Spinal cord (tissue), 10 donors: Measurements from ENCODE around the gene B3GALNT2. TPM values are rescaled to one million over a fixed set of nuclear protein-coding genes. Genes with fewer than 3 reads are reported as not detected.

ENCODE experiments used
- DNase-seq, 6 donors: peaks; one replicate each; pipeline versions ENCODE4 v3.0.0 to v3.0.0-alpha.2; 2013 to 2015; ENCODE audit warnings: low spot score in 6 of 6, low read depth in 4 of 6
- H3K27ac ChIP-seq: one replicate; pipeline ENCODE4 v1.5.1; 2013; ENCODE audit warnings: low read depth, low read length, control low read depth
- H3K27me3 ChIP-seq: one replicate; pipeline ENCODE4 v1.6.1; 2013; ENCODE audit warnings: low read length; ENCODE audit not compliant: control insufficient read depth, insufficient read depth
- H3K36me3 ChIP-seq: one replicate; pipeline ENCODE4 v1.6.1; 2013; ENCODE audit warnings: low read length; ENCODE audit not compliant: control insufficient read depth, insufficient read depth
- H3K4me1 ChIP-seq: one replicate; pipeline ENCODE4 v1.6.1; 2013; ENCODE audit warnings: low read length; ENCODE audit not compliant: control insufficient read depth, insufficient read depth
- H3K4me3 ChIP-seq: one replicate; pipeline ENCODE4 v1.5.1; 2013; ENCODE audit warnings: low read depth, low read length, control low read depth
- H3K9me3 ChIP-seq: one replicate; pipeline ENCODE4 v1.6.1; 2013; ENCODE audit warnings: low read length; ENCODE audit not compliant: control insufficient read depth, insufficient read depth
- WGBS: methylation state at CpG from one replicate; pipeline ENCODE4 v1.1.5; 2013; ENCODE audit warnings: missing lambda C conversion rate; ENCODE audit not compliant: insufficient coverage; 5-methylcytosine and 5-hydroxymethylcytosine counted together
- polyA plus RNA-seq, 2 donors: library from polyadenylated mRNA; unstranded; fragments of 120-200 nt; gene quantifications; one replicate each; pipeline ENCODE4 v1.2.1, GENCODE V29; 2013; ENCODE audit not compliant: insufficient read length in 2 of 2
- small RNA-seq: library from RNA; depleted of rRNA; stranded (forward); fragments of <200 nt; gene quantifications from one replicate; pipeline ENCODE3, GENCODE V24; 2014; ENCODE audit warnings: low replicate concordance
- total RNA-seq, 2 donors: library from RNA; depleted of rRNA in 1 of 2; stranded (reverse); fragments of 120-200 nt in 1 of 2; fragments of >200 nt in 1 of 2; gene quantifications; one replicate each; pipeline versions ENCODE4 v1.2.3 to v1.2.4, GENCODE V29; 2013 to 2014
- donor health status: healthy.

The B3GALNT2 gene
- total and polyA plus RNA-seq, 4 donors: 10.1 to 31.1 (median 21.4) TPM

DNA sequence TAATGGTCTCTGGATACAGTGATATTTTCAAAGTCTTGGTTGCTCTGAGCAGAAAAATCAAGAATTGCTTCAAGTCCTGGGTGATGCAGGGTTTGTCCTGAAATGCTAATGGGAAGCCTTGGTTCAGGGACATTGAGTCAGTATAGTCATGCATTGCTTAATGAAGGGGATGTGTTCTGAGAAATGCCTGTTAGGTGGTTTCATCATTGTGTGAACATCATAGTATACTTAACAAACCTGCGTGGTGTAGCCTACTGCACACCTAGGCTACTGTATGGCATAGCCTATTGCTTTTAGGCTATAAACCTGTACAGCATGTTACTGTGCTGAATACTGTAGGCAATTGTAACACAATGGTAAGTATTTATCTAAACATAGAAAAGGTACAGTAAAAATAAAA is 100.7 kb downstream of the B3GALNT2 start:
- Histone ChIP-seq H3K27me3 (no peaks in the 10 kb centered on the region), H3K4me3 (no peak overlapping the region), H3K27ac (no peak overlapping the region), H3K36me3 (peaks cover 5% of the 10 kb centered on the region), H3K9me3 (no peaks in the 10 kb centered on the region), H3K4me1 (no peaks in the 10 kb centered on the region)
- no peak for DNase-seq
- no CpG with 5 or more reads among the region's 1 CpG for WGBS

- Histone ChIP-seq H3K36me3 (peaks cover 5% of the 10 kb centered on the region), H3K9me3 (no peaks in the 10 kb centered on the region), H3K4me3 (no peak overlapping the region), H3K27me3 (no peaks in the 10 kb centered on the region), H3K27ac (no peak overlapping the region), H3K4me1 (no peaks in the 10 kb centered on the region)
- 93% methylated on average over 2 of the region's 7 CpGs for WGBS
- DNase-seq: no peak
Measured at GRCh38 chr1:235402457-235403200, 101.6 kb downstream of the B3GALNT2 start.

DNA sequence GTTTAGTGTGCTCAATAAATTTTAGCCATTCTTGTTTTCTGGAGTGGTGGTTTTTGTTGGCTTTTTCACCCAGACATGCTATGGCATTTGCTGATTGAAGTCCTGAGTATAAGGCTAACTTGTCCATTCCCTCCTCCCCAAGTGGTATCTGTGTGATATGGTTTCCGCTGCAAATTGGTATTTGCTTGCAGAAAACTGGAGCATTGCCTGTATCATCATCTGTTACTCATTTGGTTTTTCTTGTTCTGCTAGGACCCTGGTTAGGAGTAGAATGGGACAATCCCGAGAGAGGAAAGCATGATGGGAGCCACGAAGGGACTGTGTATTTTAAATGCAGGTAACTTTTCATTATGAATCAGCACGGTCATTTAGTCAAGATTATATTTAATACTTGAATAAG is 103.0 kb downstream of the B3GALNT2 start:
- no peaks in the 10 kb centered on the region for H3K9me3 ChIP-seq
- no CpG with 5 or more reads among the region's 4 CpGs for WGBS
- H3K27ac ChIP-seq: no peak overlapping the region
- H3K4me3 ChIP-seq: no peak overlapping the region
- H3K4me1 ChIP-seq: no peaks in the 10 kb centered on the region
- H3K27me3 ChIP-seq: no peaks in the 10 kb centered on the region
- peak in 1 of 6 donors; percentile 29 for DNase-seq
- peaks cover 5% of the 10 kb centered on the region for H3K36me3 ChIP-seq

Small RNA genes within 50 kb of the gene (small RNA-seq; reads per million reads assigned to genes)
- not detected for gene MTCO3P46
- not detected for gene MTND4LP21
- not detected for gene RPS21P1

Other genes starting within 250 kb of the B3GALNT2 start
- 10 to 100 TPM; 48.4 to 68.0 TPM for gene ARID4B, start 176.3 kb downstream of the B3GALNT2 start, total RNA-seq
- gene ARID4B, start 176.3 kb downstream of the B3GALNT2 start, polyA plus RNA-seq: 10 to 100 TPM; 30.9 to 42.0 TPM
- gene GGPS1, start 175.9 kb downstream of the B3GALNT2 start, total RNA-seq: 10 to 100 TPM; 42.7 to 45.8 TPM
- gene GGPS1, start 175.9 kb downstream of the B3GALNT2 start, polyA plus RNA-seq: 10 to 100 TPM; 66.1 to 73.8 TPM
- gene TBCE, start 137.0 kb downstream of the B3GALNT2 start, total RNA-seq: 10 to 100 TPM; 29.6 to 34.2 TPM
- 10 to 100 TPM; 48.8 to 51.5 TPM for gene TBCE, start 137.0 kb downstream of the B3GALNT2 start, polyA plus RNA-seq
- gene GNG4, start 145.3 kb upstream of the B3GALNT2 start, total RNA-seq: 10 to 100 TPM; 16.2 to 38.3 TPM
- 100 to 1,000 TPM; 119 to 132 TPM for gene GNG4, start 145.3 kb upstream of the B3GALNT2 start, polyA plus RNA-seq